Mammary epithelial cell (primary cell): Measurements from ENCODE around the gene FRAS1.

Source experiments
- CTCF ChIP-seq, 2 donors: IDR thresholded peaks in 1 of 2; conservative IDR thresholded peaks in 1 of 2; 2 replicates each; pipeline ENCODE4 v1.5.1; 2011 to 2012; ENCODE audit warnings: inconsistent platforms in 2 of 2, low read length in 2 of 2, mild to moderate bottlenecking in 2 of 2, control low read depth in 1 of 2, low read depth in 1 of 2; ENCODE audit not compliant: insufficient read depth in 1 of 2; ENCODE audit errors: extremely low read depth in 1 of 2
- EZH2 ChIP-seq: IDR thresholded peaks from 2 replicates; pipeline ENCODE4 v1.6.1; 2012; ENCODE audit warnings: low read length, inconsistent platforms, borderline replicate concordance

GRCh38 chr4:78250500-78250899 is 193.4 kb downstream of the FRAS1 start:
- TF ChIP-seq CTCF (conservative IDR thresholded peaks at IDR 0.05 in 1 of 2, IDR thresholded peaks at IDR 0.05 in 1 of 2; ENCODE audit: extremely low read depth in 1 of 2, insufficient read depth in 1 of 2, low read depth in 1 of 2, low read length in 2 of 2), result no peak
- no peak for TF ChIP-seq EZH2
